Stimulated activated naive CD4-positive, alpha-beta T cell treated with Interleukin-2 at 50 U/mL for 16 hours (primary cell): ENCODE results near the gene LASP1NB.

Experiments
- DNase-seq: peaks from one replicate; lab custom pipeline; 2025; lab: John Stamatoyannopoulos, UW

The LASP1NB gene

DNA sequence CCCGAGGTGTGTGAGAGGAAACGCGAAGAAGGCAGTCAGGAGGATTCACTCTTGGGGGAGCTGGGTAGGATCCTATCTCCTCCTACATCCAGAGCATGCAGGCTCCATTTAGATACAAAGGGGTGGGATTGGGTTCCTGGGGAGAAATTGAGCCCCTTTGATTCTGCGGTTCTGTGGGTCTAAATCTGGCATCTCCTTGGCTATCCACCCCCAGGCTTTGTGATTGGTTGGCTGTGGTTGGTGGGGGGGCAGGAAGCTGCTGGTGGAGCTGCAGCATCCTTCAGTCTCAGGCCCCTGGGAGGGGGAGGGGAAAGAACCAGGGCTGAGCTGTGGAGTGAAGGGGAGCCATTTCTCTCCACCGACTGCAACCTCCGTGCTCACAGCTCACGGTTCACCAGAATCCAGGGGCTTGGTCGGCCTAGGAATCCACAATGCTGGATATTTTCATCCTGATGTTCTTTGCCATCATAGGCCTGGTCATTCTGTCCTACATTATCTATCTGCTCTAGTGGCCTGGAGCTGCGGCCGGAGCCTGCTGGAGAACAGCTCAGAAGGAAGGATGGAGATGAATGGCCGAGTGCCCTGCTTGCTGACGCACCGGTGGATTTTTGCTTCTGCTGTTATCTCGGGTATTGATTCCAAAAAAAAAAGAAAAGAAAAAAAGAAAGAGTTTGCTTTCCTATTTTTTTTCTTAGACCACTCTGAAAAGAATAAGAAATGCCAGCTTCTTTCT, at the start of gene LASP1NB:
Gene LASP1NB (plus strand): TSS at position 352 of the 733 bp plus-strand sequence.
- DNase-seq = no peak

- peak; percentile 6 for DNase-seq
Measured at GRCh38 chr17:38877130-38877851, 48.1 kb upstream of the LASP1NB start.

DNA sequence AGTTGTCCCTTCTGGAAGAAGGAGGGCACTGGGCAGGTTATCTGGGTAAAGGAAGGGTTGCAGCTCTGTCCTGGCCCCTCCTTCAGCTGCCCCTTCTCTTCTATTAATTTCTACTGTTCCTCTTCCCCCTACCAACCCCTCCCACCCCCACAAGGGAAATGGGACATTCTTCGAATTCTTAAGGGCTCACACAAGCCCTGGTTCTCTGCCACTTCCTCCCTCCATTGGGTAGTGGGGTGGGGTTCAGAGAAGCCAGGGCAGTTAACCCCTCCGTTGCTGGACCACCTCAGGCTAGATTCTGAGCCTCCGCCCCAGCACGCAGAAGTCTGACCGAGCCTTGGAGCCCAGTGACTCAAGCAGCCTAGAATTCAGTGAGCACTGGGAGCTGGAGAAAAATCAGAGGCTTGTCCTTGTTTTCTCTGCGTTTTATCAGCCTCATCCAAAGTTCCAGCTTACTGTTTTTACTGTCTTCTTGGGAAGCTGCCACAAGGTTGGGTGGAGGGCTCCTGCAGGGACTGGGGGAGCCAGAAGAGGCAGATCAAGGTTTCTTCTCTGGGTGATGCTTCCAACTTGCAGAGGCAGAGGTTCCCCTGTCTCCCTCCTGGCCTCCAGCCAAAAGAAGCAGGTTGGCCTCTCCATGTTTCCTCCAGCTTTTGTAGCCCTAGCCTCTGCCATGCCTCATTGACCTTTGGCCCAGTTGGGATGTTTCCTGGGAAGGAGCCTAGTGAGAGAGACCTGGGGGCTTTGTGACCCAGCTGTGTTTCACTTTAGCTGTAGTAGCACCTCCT, 45.3 kb upstream of the LASP1NB start:
- DNase-seq = no peak

GRCh38 chr17:38881600-38882191, 43.7 kb upstream of the LASP1NB start:
- DNase-seq = peak; percentile 18

DNA sequence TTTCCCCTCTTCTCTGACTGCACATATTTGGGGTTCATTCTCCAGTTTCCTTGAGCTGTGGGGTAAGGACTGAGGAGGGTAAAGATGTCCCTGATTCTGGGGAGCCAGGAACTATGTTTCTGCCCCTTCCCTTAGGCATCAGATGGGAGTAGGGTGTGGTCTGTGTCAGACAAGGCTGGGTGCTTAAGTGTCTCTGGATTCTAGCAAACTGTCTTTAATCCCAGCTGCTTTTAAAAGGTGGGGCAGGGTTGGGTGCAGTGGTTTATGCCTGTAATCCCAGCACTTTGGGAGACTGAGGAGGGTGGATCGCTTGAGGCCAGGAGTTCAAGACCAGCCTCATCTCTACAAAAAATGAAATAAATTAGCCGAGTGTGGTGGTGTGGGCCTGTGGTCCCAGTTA, 42.5 kb upstream of the LASP1NB start:
- DNase-seq = no peak

- no peak for DNase-seq
Measured at GRCh38 chr17:38883592-38884526, 41.6 kb upstream of the LASP1NB start.

DNA sequence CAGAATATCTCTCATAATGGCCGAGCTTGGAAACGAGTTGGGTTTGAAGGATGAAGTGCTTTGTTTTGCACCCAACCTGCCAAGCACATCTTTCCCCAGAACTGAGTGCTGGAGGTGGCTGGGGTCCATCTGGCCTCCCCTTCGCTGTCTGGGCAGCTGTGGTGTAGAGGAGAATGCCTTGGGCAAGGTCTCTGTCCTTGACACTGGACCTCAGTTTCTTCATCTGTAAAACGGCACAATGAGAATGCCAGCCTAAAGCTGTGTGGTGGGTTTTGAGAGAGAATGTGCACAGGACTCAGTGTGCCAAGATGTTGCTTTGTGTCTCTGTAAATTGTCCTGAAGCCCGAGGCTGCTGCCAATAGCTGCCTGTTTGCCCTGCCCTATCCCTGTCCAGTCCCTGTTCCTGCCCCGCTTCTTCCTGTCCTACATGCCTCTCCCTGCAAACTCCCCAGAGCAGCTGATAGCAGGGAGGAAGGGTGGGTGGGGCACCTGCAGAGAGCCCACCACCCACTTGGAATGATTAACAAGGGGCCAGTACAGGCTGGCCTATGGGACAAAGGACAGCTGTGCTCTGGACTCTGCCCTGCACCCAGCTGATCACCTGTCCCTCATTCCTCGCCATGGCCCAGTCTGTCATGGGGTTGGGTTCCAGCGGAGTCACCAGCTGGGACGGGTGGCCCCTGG, 40.2 kb upstream of the LASP1NB start:
- DNase-seq = no peak

GRCh38 chr17:38885728-38886642, 39.4 kb upstream of the LASP1NB start:
- DNase-seq = no peak

DNA sequence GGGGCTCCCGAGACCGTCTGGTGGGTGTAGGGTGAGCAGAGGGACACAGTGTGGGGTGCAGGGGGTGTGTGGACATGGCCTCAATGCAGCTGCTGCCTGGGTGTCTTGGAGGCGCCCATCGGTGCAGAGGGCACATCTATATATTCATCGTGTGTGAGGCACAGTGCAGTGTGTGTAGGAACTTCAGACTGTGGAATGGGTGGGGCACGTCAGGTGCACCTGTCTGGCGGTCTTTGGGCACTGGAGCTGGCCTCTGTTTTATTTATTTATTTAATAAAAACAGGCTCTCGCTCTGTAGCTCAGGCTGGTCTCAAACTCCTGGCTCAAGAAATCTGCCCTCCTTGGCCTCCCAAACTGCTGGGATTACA, 38.8 kb upstream of the LASP1NB start:
- no peak for DNase-seq

DNA sequence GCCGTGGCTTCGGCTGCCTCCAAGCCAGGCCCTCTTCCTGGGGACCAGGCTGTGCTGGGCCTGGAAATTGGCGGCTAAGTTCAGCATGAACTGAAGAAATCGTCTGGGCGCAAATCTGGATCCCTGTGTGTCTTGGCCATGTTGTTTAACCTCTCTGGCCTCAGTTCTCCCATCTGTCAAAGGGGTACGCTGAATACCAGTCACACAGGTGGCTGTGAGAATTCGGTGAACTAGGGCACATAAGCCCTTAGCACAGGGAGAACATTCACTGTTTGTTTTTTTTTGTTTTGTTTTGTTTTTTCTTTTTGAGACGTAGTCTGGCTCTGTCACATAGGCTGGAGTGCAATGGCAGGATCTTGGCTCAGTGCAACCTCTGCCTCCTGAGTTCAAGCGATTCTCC, 36.6 kb upstream of the LASP1NB start:
- DNase-seq = no peak

DNA sequence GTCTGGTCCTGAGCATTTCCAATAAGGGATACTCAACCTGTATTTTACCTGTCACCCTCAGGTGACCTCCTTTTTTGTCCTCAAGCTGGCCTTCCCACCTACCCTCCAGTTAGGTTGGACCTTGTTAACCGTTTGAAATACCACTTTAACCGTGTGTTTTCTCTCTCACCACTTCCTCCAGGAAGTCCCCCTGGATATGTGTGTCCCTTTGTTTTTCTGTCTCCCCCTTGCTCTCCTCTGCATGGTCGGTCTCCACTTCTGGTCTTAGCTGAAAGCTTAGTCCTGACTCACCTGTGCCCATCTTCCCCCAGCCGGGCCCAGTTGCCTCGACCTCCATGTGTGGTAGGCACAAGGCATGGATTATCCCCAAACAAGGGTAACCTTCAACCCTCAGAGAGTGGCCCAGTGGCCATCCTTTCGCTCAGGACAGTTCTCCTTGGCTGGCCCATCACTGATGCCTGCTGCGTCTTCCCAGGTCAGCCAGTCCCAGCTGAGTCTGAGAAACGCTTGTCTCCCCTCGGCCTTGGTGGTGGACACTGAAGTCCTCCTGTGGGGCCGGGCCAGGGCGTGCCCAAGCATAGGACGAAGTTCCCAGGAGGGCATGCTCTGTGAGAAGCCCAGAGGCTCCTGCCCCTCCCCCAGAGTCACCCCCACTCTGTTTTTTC, 35.5 kb upstream of the LASP1NB start:
- DNase-seq = no peak

DNA sequence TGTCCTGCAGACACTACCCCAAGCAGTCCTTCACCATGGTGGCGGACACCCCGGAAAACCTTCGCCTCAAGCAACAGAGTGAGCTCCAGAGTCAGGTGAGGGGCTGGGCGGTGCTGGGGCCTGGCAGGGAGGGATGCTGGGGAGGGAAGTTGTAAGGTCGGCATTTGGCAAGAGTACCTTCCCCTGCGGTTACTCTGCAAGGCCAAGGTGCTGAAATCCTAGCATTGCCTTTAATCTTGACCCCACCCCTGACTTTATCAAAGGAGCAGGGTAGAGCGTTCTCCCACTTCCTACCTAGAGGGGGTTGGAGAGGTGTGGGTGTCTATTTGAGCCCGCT, 35.0 kb upstream of the LASP1NB start:
- DNase-seq = no peak

DNA sequence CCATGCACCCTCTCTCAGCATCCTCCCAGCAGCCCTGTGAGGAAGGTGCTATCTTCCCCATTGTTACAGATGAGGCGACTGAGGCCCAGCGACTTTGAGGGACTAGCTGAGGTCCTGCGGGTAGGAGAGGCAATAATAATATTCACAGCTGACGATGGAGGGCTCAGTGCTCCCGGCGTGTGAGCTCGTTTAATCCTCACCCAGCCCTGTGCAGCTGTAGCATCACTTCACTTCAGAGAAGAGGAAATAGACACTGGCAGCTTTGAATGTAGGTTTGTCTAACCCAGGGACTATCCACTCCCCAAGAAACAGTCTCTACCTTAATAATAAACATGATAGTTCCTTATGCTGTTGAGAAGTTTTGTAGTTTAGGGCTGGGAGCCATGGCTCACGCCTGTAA, 34.0 kb upstream of the LASP1NB start:
- DNase-seq = no peak

DNA sequence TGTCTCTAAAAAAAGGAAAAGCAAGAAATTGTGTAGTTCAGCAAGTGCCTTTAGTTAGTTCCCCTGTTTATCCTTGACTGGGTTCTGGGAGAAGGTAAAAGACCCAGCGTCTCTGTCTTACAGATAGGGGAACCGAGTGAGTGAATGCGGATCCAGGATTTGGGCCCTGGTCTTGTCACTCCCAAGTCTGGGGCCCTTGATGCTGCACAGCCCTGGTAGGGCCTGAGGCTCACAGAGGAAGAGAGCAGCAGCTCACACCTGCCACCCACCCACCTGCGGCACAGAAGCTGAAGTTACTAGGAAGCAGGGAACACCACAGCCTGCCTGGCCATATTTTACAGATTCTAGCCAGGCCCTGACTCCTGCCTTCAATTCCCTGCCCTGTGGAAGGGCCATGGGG, 33.3 kb upstream of the LASP1NB start:
- peak; percentile 7 for DNase-seq

GRCh38 chr17:38892620-38893019, 32.8 kb upstream of the LASP1NB start:
- DNase-seq = no peak

DNA sequence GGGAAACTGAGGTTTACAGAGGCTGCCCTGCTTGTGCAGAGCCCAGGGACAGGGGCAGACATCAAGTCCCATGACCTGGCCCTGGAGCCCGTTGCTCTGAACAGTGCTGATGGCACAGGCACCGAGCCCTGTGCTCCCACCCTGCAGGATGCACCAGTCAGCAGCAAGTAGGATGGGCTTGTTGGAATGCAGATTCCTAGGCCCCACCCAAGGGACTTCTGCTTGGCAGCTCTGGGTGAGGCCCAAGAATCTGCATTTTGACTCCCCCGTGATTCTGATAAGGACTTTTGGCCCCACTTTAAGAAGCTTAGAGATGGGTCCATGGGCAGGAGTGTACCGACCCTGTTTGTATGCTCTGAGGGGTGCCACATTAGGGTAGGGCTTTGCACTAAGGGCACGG, 32.3 kb upstream of the LASP1NB start:
- no peak for DNase-seq

DNA sequence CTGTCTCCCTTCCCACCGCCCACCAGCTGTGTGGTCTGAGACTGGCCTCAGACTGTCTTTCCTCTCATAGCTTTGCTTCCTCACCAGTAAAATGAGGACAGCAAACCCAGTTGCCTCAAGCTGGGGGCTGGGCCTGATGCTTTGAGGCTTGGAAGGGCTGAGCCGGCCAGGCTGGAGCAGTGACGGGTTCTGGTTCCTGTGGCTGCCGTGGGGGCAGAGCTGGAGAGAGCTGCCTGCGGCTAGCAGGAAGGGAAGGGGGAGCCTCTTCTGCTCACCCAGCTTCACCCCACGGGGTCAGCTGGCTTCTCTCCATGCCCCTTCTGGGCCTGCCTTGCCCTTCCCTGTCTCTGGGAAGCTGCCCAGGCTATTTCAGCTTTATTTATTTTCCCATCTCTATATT, 31.8 kb upstream of the LASP1NB start:
- no peak for DNase-seq

DNA sequence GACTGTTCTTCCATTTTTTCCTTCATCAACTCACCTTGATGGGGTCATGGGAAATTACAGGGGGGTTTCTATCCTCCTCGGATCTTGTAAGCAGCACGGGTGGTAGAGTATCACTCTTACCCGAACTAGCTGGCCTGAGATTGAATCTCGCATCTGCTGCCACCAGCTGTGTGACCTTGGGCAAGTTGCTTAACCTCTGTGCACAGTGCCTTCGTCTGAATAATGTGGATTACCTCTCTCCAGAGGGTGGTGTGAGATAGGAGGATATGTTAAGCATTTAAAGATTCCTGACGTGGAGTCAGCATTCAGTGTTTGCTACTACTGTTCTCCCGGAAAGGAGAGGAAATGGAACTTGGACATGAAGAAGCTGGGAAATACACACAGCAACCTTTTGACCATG, 31.1 kb upstream of the LASP1NB start:
- no peak for DNase-seq

DNA sequence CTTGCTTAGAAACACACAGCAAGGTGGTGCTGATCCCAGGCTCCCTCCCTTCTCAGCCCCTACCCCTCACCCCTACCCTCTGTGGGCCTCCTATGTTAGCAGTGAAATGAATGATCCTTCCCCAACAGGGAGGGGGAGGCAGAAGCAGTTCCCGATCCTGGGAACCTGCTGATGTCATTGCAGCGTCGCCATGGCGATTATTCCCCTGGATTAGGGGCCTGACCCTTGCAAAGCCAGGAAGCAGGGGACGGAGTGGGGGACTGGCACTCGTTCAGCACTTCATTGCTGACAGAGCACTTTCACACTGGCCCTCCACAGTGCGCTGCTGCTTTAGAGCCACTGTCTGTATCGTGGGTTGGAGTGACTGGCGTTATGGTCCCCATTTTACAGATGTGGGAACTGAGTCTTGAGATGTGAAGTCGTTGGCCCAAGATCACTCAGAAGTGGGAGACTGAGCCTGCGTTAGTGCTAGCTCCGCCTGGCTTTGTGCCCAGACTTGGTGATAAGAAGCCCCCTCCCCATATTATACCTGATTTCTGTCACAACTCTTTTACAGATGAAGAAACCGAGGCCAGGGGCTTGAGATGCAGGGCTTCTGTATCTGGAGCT, 29.0 kb upstream of the LASP1NB start:
- DNase-seq = no peak
